Stimulated activated CD4-positive, alpha-beta T cell treated with anti-CD3 and anti-CD28 coated beads, Interleukin-2, amount 100 ng/mL, for 4 hours (primary cell): ENCODE results near the gene BSCL2.
"Not testable (repeated sequence)": the region's sequence is repeated elsewhere in the genome, so short reads cannot be mapped to it uniquely, and the experiment has no call there.

Experiments
- DNase-seq: peaks from one replicate; pipeline ENCODE4 v3.0.0-alpha.2; 2020; ENCODE audit warnings: low read depth

Gene BSCL2

GRCh38 chr11:62687508-62688396 is 19.5 kb downstream of the BSCL2 start:
- no peak for DNase-seq

DNA sequence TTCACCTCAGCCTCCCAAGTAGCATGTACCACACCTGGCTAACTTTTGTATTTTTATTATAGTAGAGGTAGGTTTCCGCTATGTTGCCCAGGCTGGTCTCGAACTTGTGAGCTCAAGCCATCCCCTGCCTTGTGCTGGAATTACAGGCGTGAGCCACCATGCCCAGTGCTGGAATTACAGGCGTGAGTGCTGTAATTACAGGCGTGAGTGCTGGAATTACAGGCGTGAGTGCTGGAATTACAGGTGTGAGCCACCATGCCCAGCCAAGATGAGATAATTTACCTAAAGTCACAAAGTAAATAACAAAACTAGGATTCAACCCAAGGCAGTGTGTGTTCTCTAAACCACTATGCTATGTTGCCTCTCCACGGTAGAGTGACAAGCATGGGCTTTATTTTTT is 24.7 kb downstream of the BSCL2 start:
- no peak for DNase-seq

- DNase-seq: no peak
Measured at GRCh38 chr11:62680825-62681240, 26.4 kb downstream of the BSCL2 start.

DNA sequence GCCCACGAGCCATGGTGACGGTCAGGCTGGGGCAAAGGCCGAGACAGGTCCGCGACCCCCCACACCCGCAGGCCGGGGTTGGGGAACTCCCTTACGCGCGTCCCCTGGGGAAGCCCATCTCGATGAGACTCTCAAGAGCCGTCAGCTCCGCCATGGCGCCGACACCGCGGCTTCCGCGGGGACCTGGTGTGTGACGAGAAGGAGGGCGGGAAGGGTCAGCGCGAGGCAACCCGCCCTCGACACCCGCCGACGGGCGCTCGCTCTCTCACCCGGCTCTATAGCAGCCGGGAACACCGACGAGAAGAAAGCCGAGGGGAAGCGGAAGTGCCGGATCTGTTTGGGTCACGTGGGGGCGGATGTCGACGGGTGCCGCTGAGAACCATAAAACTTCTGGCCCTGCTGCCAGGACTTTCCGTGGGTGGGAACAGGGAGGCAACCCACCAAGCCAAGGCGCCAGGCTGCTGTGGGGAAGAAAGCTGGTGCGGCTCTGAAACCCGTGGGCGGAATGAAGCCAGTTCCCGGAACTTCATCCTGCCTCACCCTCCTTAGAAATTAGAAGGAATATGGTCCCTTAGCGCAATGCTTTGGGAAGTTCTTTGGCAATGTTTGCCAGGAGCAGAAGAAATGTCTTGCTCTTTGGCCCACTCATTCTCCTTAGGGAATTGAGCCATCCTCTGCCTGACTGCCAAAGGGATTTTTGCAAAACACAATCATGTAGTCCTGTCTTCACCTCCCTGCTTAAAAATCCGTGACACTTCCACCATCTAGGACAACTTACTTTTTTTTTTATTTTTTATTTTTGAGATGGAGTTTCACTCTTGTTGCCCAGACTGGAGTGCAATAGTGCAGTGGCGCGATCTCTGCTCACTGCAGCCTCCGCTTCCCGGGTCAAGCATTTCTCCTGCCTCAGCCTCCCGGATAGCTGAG is 28.2 kb downstream of the BSCL2 start, which contains the start of gene UBXN1:
Gene UBXN1 (minus strand): TSS at position 304 of the 927 bp plus-strand sequence. CDS start 150 bp downstream, at position 154.
- DNase-seq: peak; percentile 77

DNA sequence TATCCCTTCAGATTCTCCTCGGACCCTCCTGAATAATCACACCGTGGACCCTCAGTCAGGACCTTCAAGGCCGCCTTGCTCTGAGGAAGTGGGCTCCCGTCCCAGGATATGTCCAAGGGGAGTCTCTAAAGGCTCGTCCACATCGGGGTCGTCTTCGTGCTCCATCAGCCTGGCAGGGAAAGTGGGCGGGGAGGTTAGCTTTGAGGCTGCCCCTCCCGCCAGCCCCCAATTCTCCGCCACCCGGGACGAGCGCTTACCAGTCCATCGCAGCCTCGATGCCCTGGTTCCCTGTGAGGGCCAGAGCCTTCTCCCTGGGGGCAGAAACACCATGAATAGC is 28.8 kb downstream of the BSCL2 start:
- no peak for DNase-seq

DNA sequence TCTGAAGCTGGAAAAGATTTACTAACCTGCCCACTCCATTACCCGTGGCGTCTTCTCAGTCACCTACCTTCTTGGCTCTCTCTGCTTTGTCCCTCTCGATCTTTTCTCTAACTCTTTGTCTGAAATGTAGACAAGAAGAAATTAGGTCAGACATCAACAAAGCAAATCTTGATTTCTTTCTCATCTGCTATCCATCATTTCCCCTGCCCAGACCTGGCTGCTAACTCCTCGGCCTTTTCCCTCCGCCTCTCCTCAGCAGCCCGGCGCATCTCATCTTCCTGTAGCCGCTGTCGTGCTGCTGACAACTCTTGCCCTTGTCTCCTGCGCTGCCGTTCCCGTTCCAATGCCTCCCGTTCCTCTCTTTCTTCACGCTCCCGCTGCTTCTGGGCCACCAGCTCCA is 29.5 kb downstream of the BSCL2 start:
- no peak for DNase-seq

DNA sequence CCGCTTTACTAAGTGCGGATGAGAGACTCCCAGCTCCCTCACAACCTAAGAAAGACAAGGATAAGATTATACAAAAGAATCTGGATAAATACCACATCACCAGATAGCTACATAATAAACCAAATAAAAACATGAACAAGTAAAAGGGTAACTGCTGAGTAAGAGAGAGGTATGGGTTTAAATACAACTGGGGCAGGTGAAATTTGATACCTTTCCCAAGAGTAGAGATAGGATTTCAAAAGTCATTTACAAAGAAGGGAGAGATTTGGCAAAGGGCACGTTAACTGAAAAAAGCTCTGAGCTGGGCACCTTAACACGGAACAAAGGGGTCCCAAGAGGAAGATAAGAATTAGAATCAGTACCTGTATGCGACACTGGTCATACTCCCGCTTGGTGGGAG is 30.1 kb downstream of the BSCL2 start:
- no peak for DNase-seq

DNA sequence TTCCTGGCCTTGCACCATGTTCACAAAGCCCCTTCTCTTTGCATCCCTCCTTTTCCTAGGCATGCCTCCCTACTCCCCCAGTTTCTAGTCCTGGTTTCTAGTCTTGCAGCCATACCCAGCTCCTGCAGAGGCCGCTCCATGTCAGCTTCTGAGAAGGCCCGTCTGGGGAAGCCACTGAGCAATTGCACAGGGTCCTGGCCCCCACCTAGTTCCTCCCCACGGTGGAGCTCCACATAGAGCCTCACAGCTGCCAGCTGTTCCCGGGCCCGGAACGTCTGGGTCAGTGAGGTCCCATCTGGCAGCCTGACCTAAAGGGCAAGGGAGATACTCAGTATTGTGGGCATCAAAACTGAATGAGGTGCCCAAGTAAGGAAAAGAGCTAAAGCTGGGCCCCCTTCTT is 30.5 kb downstream of the BSCL2 start:
- DNase-seq: no peak

GRCh38 chr11:62675415-62675814 is 31.8 kb downstream of the BSCL2 start:
- DNase-seq: not testable (repeated sequence)

DNA sequence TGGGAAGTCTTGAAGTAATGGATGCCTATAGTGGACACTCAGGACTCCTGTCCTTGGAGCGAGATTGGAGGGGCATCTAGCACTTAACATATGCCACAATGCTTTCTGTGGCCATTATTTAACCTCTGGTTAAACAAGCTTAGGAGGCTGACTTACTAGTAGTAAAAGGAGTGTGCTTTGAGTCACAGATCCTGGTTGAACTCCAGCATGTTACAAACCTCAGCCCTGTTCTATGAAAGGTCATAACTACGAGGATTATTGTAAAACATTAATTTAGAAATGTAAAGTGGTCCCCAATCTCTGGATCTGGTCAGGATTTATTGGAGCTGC is 34.1 kb downstream of the BSCL2 start:
- no peak for DNase-seq

DNA sequence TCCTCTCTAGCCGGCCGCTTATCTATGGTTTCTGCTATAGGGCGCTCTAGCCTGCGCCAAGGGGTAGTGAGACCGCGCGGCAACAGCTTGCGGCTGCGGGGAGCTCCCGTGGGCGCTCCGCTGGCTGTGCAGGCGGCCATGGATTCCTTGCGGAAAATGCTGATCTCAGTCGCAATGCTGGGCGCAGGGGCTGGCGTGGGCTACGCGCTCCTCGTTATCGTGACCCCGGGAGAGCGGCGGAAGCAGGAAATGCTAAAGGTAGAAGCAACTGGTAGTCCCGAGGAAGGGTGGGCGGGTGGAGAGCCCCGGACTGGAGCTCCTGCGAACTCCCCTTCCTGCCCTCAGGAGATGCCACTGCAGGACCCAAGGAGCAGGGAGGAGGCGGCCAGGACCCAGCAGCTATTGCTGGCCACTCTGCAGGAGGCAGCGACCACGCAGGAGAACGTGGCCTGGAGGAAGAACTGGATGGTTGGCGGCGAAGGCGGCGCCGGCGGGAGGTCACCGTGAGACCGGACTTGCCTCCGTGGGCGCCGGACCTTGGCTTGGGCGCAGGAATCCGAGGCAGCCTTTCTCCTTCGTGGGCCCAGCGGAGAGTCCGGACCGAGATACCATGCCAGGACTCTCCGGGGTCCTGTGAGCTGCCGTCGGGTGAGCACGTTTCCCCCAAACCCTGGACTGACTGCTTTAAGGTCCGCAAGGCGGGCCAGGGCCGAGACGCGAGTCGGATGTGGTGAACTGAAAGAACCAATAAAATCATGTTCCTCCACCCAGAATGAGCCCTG is 35.4 kb downstream of the BSCL2 start, which contains the start of the genes LBHD1 and UQCC3:
Gene LBHD1 (minus strand): TSS at position 660 of the 782 bp plus-strand sequence. CDS start 2,236 bp downstream, outside the sequence.
Gene UQCC3 (plus strand): TSS at position 66 of the 782 bp plus-strand sequence. CDS start 73 bp downstream, at position 139.
- peak; percentile 67 for DNase-seq

DNA sequence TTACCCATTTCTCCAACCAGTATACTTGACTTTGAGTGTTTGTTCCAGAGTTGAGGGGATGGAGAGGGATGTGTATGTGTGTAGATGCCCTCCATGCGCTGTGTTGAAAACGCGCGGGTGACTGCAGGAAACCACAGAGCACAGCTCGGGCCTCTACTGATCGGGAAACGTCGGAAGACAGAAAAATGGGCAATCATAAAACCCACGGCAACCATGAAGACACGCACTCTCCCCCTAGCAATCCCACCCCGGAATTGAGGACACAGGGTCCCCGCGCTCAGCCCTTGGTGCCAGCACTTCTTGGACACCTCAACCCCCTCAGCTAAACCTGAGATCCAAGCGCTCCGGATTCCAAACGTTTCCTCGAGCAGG is 36.0 kb downstream of the BSCL2 start:
- no peak for DNase-seq

DNA sequence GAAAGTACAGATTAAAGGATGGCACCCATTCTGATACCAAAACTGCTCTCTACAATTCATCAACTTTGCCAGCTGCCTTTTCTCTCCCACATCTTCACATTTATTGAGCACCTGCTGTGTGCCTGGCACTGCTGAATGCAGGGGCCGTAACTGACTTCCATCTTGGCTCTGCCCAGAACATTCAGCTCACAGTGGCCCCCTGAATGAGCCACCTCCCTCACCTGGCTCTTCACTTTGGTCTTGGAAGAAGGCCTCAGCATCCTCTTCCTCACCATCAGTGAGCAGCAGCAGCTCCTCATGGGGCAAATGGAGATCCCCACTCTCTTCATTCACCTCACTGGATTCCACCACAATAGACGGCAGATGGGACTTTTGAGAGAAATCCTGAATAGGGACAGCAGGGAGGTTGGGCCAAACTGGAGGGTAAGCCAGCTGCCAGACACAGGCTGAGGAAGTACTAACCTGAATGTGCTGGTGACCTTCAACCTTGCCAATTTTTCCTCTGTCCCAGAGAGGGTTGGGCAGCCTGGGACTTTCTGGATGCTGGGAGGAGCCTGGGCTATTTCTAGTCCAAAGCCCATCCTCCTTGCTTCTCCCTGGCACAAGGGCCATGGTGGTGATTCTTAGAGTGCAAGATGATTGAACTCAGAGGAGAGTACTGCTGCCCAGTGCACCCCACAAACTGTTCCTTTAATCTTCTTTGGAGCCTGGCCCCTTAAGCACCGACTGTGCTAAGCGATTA is 37.6 kb downstream of the BSCL2 start:
- DNase-seq: no peak

GRCh38 chr11:62667460-62667859 is 39.8 kb downstream of the BSCL2 start:
- no peak for DNase-seq

- no peak for DNase-seq
Measured at GRCh38 chr11:62666259-62666926, 40.8 kb downstream of the BSCL2 start.

- peak; percentile 67 for DNase-seq
Measured at GRCh38 chr11:62665599-62666258, 41.5 kb downstream of the BSCL2 start.

GRCh38 chr11:62665075-62665598 is 42.1 kb downstream of the BSCL2 start, which contains the start of the genes C11orf98 and CSKMT:
Gene C11orf98, minus strand, starts transcription at chr11:62665210. Its CDS starts 41 bp downstream, at chr11:62665169.
Gene CSKMT, plus strand, starts transcription at chr11:62665312. Its CDS starts 568 bp downstream, at chr11:62665880.
- peak; percentile 92 for DNase-seq

DNA sequence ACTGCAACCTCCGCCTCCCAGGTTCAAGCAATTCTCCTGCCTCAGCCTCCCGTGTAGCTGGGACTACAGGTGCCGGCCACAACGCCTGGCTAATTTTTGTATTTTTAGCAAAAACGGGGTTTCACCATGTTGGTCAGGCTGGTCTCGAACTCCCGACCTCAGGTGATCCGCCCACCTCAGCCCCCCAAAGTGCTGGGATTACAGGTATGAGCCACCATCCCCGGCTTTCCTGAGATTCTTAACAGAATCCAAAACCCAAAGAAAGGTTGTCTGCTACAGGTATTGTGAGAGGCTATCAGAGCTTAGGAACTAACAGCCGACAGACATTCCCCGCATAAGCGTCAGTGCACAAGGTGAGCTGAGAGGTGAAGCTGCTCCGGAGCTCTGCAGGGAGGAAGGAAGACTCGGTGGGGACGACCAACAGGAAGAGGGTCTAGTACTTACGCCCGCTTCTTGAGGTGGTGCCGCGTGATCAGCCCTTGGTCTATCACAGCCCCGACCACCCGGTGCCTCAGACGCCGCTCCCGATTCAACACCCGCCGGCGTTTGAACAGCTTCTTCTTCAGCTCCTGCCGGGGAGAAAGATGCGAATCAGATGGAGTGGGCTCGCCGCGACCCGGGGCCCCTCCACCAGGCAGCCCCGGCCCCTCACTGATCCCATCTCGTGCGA is 42.7 kb downstream of the BSCL2 start:
- DNase-seq: peak; percentile 23
